HepG2 (cell line): ENCODE data around the gene ZNRD2. TPM values are rescaled to one million over a fixed set of nuclear protein-coding genes. Genes with fewer than 3 reads are reported as not detected.

Experiments
- ATAC-seq: fragments of 200-7000 bp; cut with Tn5 transposase; 3 replicates; pipeline ENCODE4 v1.9.1; 2020; ENCODE audit warnings: mild to moderate bottlenecking, moderate library complexity
- BruUV-seq: library from RNA; stranded (reverse); fragments of 400-500 nt; replicated peaks from 2 replicates; lab custom pipeline; 2021; lab: Mats Ljungman, UMichigan
- CTCF ChIA-PET: fragments of 300-600 bp; formaldehyde crosslinking; extraction: SDS; loops from one replicate; lab custom pipeline; 2021; ENCODE audit warnings: low total read pairs, inconsistent platforms, low intra/inter-chr PET ratio; lab: Yijun Ruan, JAX
- POLR2A ChIA-PET: fragments of 350-600 bp; sonication (Branson Sonifier 250); formaldehyde crosslinking; loops from one replicate; lab custom pipeline; 2020; ENCODE audit warnings: antibody characterized with exemption, inconsistent platforms; lab: Yijun Ruan, JAX
- DNase-seq: peaks from one replicate; pipeline ENCODE4 v3.0.0-alpha.2; 2015; ENCODE audit warnings: low spot score
- FAIRE-seq: peaks from 3 replicates; lab custom pipeline; 2011; peaks lifted over from hg19 to GRCh38; lab: Jason Lieb, UNC
- H2AFZ ChIP-seq: one replicate; pipeline ENCODE4 v1.6.1; 2011; ENCODE audit warnings: low read length, inconsistent platforms
- H3K27ac ChIP-seq: fragments of 300-600 bp; 3 replicates; pipeline ENCODE4 v1.8.0; 2011; ENCODE audit warnings: mixed run types, mild to moderate bottlenecking, mixed read lengths, low read length, inconsistent platforms; ENCODE audit not compliant: insufficient read depth; ENCODE audit errors: extremely low read length
- H3K27me3 ChIP-seq, 2 experiments: fragments of 200-600 bp in 1 of 2; 2 replicates in 1 of 2; 3 replicates in 1 of 2; pipeline versions ENCODE4 v1.6.0 to v1.8.0; 2011; ENCODE audit warnings: low read length in 2 of 2, mild to moderate bottlenecking in 2 of 2, moderate library complexity in 2 of 2, inconsistent platforms in 1 of 2; ENCODE audit not compliant: insufficient read depth in 2 of 2, control insufficient read depth in 1 of 2
- H3K36me3 ChIP-seq, 2 experiments: fragments of 200-600 bp in 1 of 2; replicated peaks in 1 of 2; 2 replicates in 1 of 2; 3 replicates in 1 of 2; pipeline versions ENCODE4 v1.5.1 to v1.8.0; 2011; ENCODE audit warnings: low read length in 2 of 2, inconsistent platforms in 1 of 2; ENCODE audit not compliant: insufficient read depth in 2 of 2, control insufficient read depth in 1 of 2
- H3K4me1 ChIP-seq: 2 replicates; pipeline ENCODE4 v1.5.1; 2012; ENCODE audit warnings: low read length, inconsistent platforms; ENCODE audit not compliant: insufficient read depth
- H3K4me2 ChIP-seq: 2 replicates; pipeline ENCODE4 v1.6.0; 2011; ENCODE audit warnings: low read depth, low read length, inconsistent platforms
- H3K4me3 ChIP-seq, 3 experiments: fragments of 200-600 bp in 1 of 3; sonication (generic), shearing (Covaris generic) in 1 of 3; replicated peaks in 1 of 3; 2 replicates each; pipeline ENCODE4 v1.5.1; 2011 to 2016; ENCODE audit warnings: low read length in 3 of 3, inconsistent platforms in 2 of 3, low read depth in 2 of 3, mild to moderate bottlenecking in 2 of 3, control low read depth in 1 of 3, mixed read lengths in 1 of 3; ENCODE audit not compliant: insufficient read depth in 1 of 3
- H3K79me2 ChIP-seq: one replicate; pipeline ENCODE4 v1.6.1; 2011; ENCODE audit warnings: low read length, inconsistent platforms; ENCODE audit not compliant: insufficient read depth
- H3K9ac ChIP-seq: 2 replicates; pipeline ENCODE4 v1.6.0; 2011; ENCODE audit warnings: mild to moderate bottlenecking, low read depth, low read length, inconsistent platforms; ENCODE audit not compliant: insufficient read depth
- H3K9me3 ChIP-seq: 2 replicates; pipeline ENCODE4 v1.5.1; 2012; ENCODE audit warnings: mild to moderate bottlenecking, low read length
- H4K20me1 ChIP-seq: 2 replicates; pipeline ENCODE4 v1.6.0; 2011; ENCODE audit warnings: inconsistent platforms, mild to moderate bottlenecking, low read length, moderate library complexity; ENCODE audit not compliant: insufficient read depth
- EED ChIP-seq: sonication (generic); formaldehyde crosslinking; IDR thresholded peaks from 2 replicates; pipeline ENCODE4 v1.5.0; 2020; ENCODE audit warnings: mild to moderate bottlenecking, missing genetic modification reagents
- HMGXB4 ChIP-seq, 2 experiments: sonication (generic) in 1 of 2; formaldehyde crosslinking in 1 of 2; IDR thresholded peaks; 2 replicates each; pipeline versions ENCODE4 v1.4.0 to v1.6.1; 2018 to 2020; ENCODE audit warnings: missing genetic modification reagents in 2 of 2, borderline replicate concordance in 1 of 2, low read depth in 1 of 2, mild to moderate bottlenecking in 1 of 2, missing biosample characterization in 1 of 2
- PBX3 ChIP-seq: sonication (generic); formaldehyde crosslinking; IDR thresholded peaks from 2 replicates; pipeline ENCODE4 v1.8.1; 2023; ENCODE audit warnings: missing genetic modification reagents, inconsistent platforms, borderline replicate concordance
- PRMT3 ChIP-seq: sonication (generic); formaldehyde crosslinking; IDR thresholded peaks from 2 replicates; pipeline ENCODE4 v1.8.1; 2022; ENCODE audit warnings: low read depth, mild to moderate bottlenecking, moderate library complexity, missing genetic modification reagents, borderline replicate concordance
- ZBTB38 ChIP-seq: sonication (generic); formaldehyde crosslinking; IDR thresholded peaks from 2 replicates; pipeline ENCODE4 v1.5.1; 2020; ENCODE audit warnings: mild to moderate bottlenecking, missing genetic modification reagents
- ZBTB43 ChIP-seq: sonication (generic); formaldehyde crosslinking; conservative IDR thresholded peaks from 2 replicates; pipeline ENCODE4 v1.4.0; 2020; ENCODE audit warnings: missing genetic modification reagents
- WGBS: methylation state at CpG from one replicate; pipeline ENCODE4 v1.1.6; 2017; ENCODE audit warnings: low lambda C conversion rate; 5-methylcytosine and 5-hydroxymethylcytosine counted together
- in situ Hi-C: cut with HindIII; loops from 2 replicates; pipeline ENCODE4 v1.10.0; 2017; ENCODE audit warnings: low pct_unique_long_range_greater_than_20kb; ENCODE audit not compliant: extremely low pct_ligation_motif_present
- intact Hi-C: fragments of 100-400 bp; cut with micrococcal nuclease; formaldehyde crosslinking; loops from one replicate; pipeline ENCODE4 v1.10.0; 2022; ENCODE audit not compliant: unreplicated experiment
- polyA plus RNA-seq, 8 experiments: library from polyadenylated mRNA; depleted of rRNA in 3 of 8; stranded (reverse) in 7 of 8; unstranded in 1 of 8; fragments of >200 nt; fragmentation: Illumina TruSeq in 4 of 8; extraction: Trizol in 4 of 8; gene quantifications; 2 replicates each; pipeline versions ENCODE4 v1.2.1 to v1.2.3, GENCODE V29; 2011 to 2016; ENCODE audit warnings: low read depth in 4 of 8, missing spikeins in 1 of 8, mixed read lengths in 1 of 8; ENCODE audit not compliant: insufficient read depth in 1 of 8
- total RNA-seq, 5 experiments: library from RNA; depleted of rRNA; stranded (reverse); fragments of >200 nt; fragmentation: Illumina TruSeq; extraction: Trizol; gene quantifications; 2 replicates each; pipeline ENCODE4 v1.2.3, GENCODE V29; 2016; ENCODE audit warnings: low read depth in 1 of 5
- TF ChIP-seq, protein P1 (sequence below), 2 experiments: sonication (generic) in 1 of 2; formaldehyde crosslinking in 1 of 2; IDR thresholded peaks; 2 replicates each; pipeline versions ENCODE4 v1.5.1 to v1.6.1; 2011 to 2020; ENCODE audit warnings: borderline replicate concordance in 1 of 2, low read depth in 1 of 2, low read length in 1 of 2, mild to moderate bottlenecking in 1 of 2, missing genetic modification reagents in 1 of 2, moderate library complexity in 1 of 2
- TF ChIP-seq, protein P2 (sequence below): sonication (generic); formaldehyde crosslinking; IDR thresholded peaks from 2 replicates; pipeline ENCODE4 v1.8.0; 2022; ENCODE audit warnings: missing genetic modification reagents, mild to moderate bottlenecking, borderline replicate concordance
- TF ChIP-seq, protein P3 (sequence below): IDR thresholded peaks from 2 replicates; pipeline ENCODE4 v1.6.1; 2016; ENCODE audit warnings: control low read depth

The ZNRD2 gene
- total and polyA plus RNA-seq, 2 of the 13 experiments (the other 11 are each of a cell fraction or from before 2014, with no cell fraction given): 29.2 to 34.0 TPM

GRCh38 chr11:65525546-65526480, 44.5 kb upstream of the ZNRD2 start (continued):
- TF ChIP-seq, protein P1, sequence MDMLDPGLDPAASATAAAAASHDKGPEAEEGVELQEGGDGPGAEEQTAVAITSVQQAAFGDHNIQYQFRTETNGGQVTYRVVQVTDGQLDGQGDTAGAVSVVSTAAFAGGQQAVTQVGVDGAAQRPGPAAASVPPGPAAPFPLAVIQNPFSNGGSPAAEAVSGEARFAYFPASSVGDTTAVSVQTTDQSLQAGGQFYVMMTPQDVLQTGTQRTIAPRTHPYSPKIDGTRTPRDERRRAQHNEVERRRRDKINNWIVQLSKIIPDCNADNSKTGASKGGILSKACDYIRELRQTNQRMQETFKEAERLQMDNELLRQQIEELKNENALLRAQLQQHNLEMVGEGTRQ (IDR thresholded peaks at IDR 0.05; ENCODE audit: low read depth, low read length): no peak
- TF ChIP-seq, protein P1 (CRISPR knock-in tag; IDR thresholded peaks at IDR 0.05; ENCODE audit: borderline replicate concordance): peak; percentile 48; the same call in 1 of the 2 replicates
- TF ChIP-seq EED (CRISPR knock-in tag): peak; percentile 17; the same call in 1 of the 2 replicates
- 0 out of 4 replicates have a peak, but pooled peaks of 1 of the 2 experiments have one; percentile 15 for TF ChIP-seq HMGXB4 (CRISPR knock-in tag; IDR thresholded peaks at IDR 0.05; ENCODE audit: borderline replicate concordance in 1 of 2, low read depth in 1 of 2)
- TF ChIP-seq ZBTB38 (CRISPR knock-in tag): 0 out of 2 replicates have a peak, but pooled peaks have one; percentile 13

GRCh38 chr11:65526744-65527143, 43.5 kb upstream of the ZNRD2 start:
- no TSS peak for BruUV-seq
- Histone ChIP-seq H3K36me3 (peaks cover 8 to 18% of the 10 kb centered on the region in 2 experiments), H3K27ac (no peak overlapping the region), H2AFZ (no peak overlapping the region), H4K20me1 (0 out of 2 replicates have a peak, but pooled peaks cover 3% of the 10 kb centered on the region), H3K9me3 (no peaks in the 10 kb centered on the region), H3K9ac (no peak overlapping the region), H3K79me2 (peaks cover 19% of the 10 kb centered on the region), H3K4me1 (peaks cover 71% of the 10 kb centered on the region), H3K27me3 (no peaks in the 10 kb centered on the region; a peak in 1 of 5 replicates), H3K4me3 (no peak overlapping the region; a peak in 1 of 6 replicates), H3K4me2 (peak overlapping the region; percentile 96)
- intact Hi-C loops (no loop called here), in situ Hi-C loops (no loop called here)
- DNase-seq (no peak), ATAC-seq (no peak), FAIRE-seq (no peak)
- POLR2A ChIA-PET: interaction anchor here (0.6 to 4.4 kb wide), 3 partner anchors 28 to 361 kb away, joined by 3 to 35 read pairs (median 3); partner anchors contain the start of gene MALAT1
- CTCF ChIA-PET: no interaction called here
- 100% methylated on average over 3 of the region's 8 CpGs for WGBS
- TF ChIP-seq ZBTB43 (CRISPR knock-in tag) (no peak), PBX3 (no peak), PRMT3 (CRISPR knock-in tag) (no peak)
- TF ChIP-seq, protein P2, sequence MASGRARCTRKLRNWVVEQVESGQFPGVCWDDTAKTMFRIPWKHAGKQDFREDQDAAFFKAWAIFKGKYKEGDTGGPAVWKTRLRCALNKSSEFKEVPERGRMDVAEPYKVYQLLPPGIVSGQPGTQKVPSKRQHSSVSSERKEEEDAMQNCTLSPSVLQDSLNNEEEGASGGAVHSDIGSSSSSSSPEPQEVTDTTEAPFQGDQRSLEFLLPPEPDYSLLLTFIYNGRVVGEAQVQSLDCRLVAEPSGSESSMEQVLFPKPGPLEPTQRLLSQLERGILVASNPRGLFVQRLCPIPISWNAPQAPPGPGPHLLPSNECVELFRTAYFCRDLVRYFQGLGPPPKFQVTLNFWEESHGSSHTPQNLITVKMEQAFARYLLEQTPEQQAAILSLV (CRISPR knock-in tag): no peak
- TF ChIP-seq, protein P3, sequence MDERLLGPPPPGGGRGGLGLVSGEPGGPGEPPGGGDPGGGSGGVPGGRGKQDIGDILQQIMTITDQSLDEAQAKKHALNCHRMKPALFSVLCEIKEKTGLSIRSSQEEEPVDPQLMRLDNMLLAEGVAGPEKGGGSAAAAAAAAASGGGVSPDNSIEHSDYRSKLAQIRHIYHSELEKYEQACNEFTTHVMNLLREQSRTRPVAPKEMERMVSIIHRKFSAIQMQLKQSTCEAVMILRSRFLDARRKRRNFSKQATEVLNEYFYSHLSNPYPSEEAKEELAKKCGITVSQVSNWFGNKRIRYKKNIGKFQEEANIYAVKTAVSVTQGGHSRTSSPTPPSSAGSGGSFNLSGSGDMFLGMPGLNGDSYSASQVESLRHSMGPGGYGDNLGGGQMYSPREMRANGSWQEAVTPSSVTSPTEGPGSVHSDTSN (CRISPR knock-in tag): no peak
